DLD1 (cell line): Measurements from ENCODE around the gene ZBTB42.

Experiments
- in situ Hi-C: cut with HindIII; loops from 2 replicates; pipeline ENCODE4 v1.10.0; 2017; ENCODE audit warnings: low sequenced_read_pairs

The ZBTB42 gene

GRCh38 chr14:104769324-104770071 is 31.4 kb upstream of the ZBTB42 start:
- in situ Hi-C loops, result no loop called here

GRCh38 chr14:104770072-104770579 is 30.8 kb upstream of the ZBTB42 start:
- in situ Hi-C loops, result no loop called here

DNA sequence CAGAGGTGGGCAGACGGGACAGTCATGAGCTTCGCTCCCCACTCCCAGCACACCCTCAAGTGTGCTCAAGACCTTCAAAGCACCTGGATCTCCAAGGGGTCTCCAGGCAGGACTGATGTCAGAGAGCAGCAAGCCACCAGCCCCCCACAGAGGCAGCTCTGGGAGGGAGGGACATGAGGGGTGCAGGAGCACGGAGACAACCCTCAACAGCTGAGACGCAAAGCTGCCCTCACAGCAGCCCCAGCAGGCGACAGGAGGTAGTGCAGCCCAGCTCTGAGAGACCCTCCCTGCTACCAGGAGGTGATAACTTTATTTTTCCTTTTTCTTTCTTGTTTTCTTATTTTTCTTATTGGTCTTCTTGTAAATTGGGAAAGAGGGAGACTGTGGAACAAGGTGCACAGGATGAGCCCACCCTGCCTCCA is 30.0 kb upstream of the ZBTB42 start:
- in situ Hi-C loops, result no loop called here

- in situ Hi-C loops, result no loop called here
Measured at GRCh38 chr14:104771374-104771773, 29.5 kb upstream of the ZBTB42 start.

GRCh38 chr14:104771918-104772706 is 28.8 kb upstream of the ZBTB42 start:
- in situ Hi-C loops, result no loop called here

GRCh38 chr14:104772707-104773504 is 28.0 kb upstream of the ZBTB42 start:
- in situ Hi-C loops, result no loop called here

DNA sequence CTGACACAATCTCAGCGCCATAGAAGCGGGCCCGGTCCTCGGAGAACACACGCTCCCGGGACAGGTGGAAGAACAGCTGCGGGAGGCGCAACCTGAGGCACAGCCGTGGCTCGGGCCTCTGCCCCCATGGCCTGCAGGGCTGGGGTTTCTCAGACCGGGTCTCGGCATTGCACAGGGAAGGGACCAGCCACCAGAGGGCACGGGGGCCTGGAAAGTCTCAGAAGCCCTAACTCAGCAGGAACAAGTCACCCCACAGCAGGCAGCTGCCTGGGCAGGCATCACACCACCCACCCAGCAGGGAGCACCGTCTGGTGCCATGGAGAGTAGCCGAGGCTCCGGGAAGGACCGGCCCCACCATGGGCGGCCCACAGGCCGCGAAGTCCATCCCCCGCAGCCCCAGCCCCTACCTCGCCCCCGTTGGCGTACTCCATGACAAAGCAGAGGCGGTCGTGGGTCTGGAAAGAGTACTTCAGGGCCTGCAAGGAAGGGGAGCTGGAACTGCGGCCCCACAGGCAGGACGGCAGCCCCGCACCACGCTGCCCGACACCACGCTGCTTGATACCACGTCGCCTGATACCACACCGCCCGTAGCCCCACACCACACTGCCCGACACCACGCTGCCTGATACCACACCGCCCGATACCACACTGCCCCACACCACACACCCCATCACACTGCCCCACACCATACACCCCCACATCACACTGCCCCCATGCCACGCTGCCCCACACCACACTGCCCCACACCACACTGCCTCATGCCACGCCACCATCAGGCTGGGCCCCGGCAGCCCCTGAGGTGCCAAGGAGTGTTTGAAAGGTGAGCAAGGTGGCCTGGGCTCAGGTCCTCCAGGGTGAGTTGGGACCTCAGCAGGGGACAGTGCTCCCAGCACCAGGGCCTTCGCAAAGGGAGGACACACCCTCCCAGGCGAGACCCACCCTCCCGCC is 27.1 kb upstream of the ZBTB42 start:
- in situ Hi-C loops, result no loop called here

- in situ Hi-C loops, result no loop called here
Measured at GRCh38 chr14:104774453-104775072, 26.3 kb upstream of the ZBTB42 start.

DNA sequence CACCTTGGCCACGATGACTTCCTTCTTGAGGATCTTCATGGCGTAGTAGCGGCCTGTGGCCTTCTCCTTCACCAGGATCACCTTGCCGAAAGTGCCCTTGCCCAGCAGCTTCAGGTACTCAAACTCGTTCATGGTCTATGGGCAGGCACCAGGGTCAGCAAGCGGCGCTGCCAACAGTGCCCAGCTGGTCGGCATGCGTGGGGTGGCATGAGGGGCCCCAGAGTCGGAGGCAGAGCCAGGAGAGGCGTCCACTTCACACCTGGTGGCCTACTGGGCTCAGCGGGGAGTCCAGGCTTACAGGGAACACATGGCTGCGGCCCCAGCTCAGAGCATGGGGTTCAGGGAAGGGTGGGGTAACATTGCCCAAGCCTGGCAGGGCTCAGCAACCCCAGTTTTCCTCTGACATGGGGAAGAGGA is 25.8 kb upstream of the ZBTB42 start:
- in situ Hi-C loops, result no loop called here

- in situ Hi-C loops, result no loop called here
Measured at GRCh38 chr14:104776481-104776880, 24.4 kb upstream of the ZBTB42 start.

DNA sequence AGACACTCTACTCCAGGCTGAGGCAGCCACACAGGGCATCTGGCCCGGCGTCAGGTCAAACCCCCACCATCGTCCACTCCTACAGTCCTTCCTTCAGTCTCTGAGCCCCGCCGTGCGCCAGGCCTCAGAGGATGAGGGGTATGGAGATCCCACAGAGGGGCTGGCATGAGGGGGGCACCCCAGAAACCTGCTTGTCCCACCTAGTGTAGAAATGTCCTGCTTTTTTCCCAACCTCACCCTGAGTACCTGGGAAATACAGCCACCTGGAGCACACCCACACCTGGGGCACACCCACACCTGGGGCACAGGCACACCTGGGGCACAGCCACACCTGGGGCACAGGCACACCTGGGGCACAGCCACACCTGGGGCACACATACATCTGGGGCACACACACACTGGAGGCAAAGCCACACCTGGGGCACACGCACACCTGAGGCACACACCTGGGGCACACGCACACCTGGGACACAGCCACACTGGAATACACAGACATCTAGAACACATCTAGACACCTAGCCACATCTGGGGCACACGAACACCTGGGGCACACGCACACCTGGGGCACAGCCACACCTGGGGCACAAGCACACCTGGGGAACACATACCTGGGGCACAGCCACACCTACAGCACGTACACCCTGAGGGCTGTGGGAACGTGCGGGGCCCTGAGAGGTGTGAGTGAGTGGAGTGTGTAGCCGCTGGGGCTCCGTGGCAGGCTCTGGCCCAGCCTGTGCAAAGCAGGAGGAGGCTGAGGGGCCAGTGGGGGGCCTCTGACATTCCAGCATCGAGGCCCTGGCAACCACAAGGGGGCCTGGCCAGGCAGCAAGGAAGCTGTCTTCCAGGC is 23.7 kb upstream of the ZBTB42 start:
- in situ Hi-C loops, result no loop called here

- in situ Hi-C loops, result no loop called here
Measured at GRCh38 chr14:104777808-104778249, 23.1 kb upstream of the ZBTB42 start.

DNA sequence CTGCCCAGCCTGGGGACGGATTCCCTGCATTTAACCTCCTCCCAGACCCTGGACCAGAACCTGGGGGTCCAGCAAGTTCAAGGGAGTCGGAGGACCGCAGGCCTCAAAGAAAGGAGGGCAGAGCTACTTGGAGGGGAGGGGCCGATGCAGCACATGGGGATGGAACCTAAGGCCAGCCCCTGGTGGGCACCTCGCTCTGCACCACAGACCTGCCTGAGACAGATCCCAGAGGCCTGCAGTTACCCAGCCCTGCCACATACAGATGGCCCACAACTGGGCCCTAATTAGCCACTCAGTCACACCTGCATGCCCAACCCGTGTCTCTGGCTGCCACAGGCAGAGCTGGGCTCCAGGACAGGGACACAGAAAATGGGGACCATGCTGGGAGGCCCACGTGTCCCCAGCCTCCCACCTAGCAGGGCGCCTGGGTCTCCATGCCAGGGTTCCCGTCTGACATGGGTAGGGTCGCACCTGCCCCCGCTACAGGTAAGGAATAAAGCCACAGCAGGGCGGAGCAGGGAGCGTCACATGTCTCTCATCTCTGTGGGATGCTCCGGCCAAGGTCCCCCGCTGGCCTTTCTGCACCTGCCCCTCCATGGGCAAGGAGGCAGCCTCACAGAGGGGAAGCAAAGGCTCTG is 22.1 kb upstream of the ZBTB42 start:
- in situ Hi-C loops, result no loop called here

- in situ Hi-C loops, result no loop called here
Measured at GRCh38 chr14:104779776-104780512, 21.0 kb upstream of the ZBTB42 start.

DNA sequence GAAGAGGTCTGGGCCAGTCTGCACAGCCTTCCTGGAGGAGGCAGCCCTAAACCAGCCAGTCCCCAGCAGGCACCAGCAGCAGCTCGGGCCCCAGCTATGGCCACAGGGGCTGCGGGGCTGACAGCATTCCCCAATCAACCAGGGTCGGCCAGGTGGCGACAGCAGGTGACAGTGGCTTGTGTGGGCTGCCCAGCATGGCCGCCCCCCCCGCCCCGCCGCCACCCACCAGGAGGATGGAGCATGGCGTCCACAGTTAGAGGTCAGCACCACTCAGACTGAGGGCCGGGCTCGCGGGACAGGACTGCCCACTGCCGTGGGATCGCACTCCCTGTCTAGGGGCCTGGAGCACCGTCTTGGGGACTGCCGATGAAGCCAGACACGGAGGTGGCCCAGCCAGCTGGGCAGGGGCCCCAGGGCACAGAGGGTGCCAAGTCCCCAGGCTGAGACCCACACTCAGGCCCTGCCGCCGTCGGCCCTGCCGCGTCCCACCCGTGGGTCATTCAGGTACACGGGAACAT is 20.3 kb upstream of the ZBTB42 start:
- in situ Hi-C loops, result no loop called here

DNA sequence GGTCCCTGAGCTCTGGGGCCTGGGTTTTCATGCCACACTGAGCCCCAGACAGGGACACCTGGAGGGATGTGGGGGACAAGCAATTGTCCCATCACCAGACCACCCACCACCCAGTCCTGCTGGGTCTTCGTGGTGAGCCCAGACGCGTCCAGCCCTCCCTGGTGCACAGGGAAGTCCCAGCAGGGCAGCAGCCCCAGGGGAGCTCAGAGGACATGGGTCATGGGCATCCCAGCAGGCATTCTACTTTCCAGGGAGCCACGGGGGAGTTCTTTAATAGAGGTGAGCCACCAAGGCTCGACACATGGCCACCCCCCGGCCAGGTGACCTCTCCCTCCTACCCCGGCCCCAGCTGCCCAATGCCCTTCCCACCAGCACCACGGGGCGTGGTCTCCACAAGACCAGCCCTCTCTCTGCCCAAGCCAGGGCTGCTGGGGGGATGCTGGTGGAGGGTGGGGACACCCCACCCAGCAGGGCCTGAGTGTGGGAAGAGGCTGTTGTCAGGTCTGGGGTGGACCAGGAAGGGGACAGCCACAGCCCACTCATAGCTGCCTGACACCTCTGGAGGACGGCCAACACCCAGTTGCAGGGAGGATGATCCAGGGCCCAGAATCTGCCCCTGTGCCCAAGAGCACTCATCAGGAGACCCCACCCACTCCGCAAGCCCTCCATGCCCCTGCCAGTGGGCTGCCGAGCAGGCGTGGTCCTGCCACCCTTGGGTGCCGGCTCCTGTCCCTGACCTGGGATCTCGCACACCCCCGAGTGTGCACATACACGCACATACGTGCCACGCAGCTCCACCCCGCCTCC is 19.4 kb upstream of the ZBTB42 start:
- in situ Hi-C loops, result no loop called here
